Mucosa of descending colon (tissue), 3 donors: Measurements from ENCODE around the gene RBM38. TPM values are rescaled to one million over a fixed set of nuclear protein-coding genes. Genes with fewer than 3 reads are reported as not detected.
"Not testable (repeated sequence)": the region's sequence is repeated elsewhere in the genome, so short reads cannot be mapped to it uniquely, and the experiment has no call there.

Experiments used
- ATAC-seq: fragments of 200-7000 bp; cut with Tn5 transposase; one replicate; pipeline ENCODE4 v1.9.1; 2020; ENCODE audit warnings: mild to moderate bottlenecking, moderate library complexity
- DNase-seq, 3 donors: peaks; one replicate each; pipeline ENCODE4 v3.0.0-alpha.2; 2020
- H3K36me3 ChIP-seq: fragments of 200-600 bp; one replicate; pipeline ENCODE4 v1.8.0; 2021; ENCODE audit warnings: low read depth, mild to moderate bottlenecking
- H3K4me1 ChIP-seq: fragments of 200-600 bp; one replicate; pipeline ENCODE4 v1.8.0; 2021; ENCODE audit warnings: low read depth, mild to moderate bottlenecking
- H3K4me3 ChIP-seq: fragments of 200-600 bp; one replicate; pipeline ENCODE4 v1.8.0; 2021; ENCODE audit warnings: mild to moderate bottlenecking
- H3K9me3 ChIP-seq: fragments of 200-600 bp; one replicate; pipeline ENCODE4 v1.8.0; 2021; ENCODE audit warnings: mild to moderate bottlenecking
- intact Hi-C, 2 donors: fragments of 100-400 bp; cut with DNase I in 1 of 2; cut with micrococcal nuclease in 1 of 2; formaldehyde crosslinking; loops; one replicate each; pipeline versions ENCODE4 v1.11.0 to v1.11.1; 2022; cut with DNase I, micrococcal nuclease
- total RNA-seq, 3 donors: library from RNA; stranded (reverse); fragmentation: NEBNext Ultra II Directional in 2 of 3; extraction: Animal tissue kit (Norgen Biotek cat#: 25700) in 2 of 3; gene quantifications; one replicate each; pipeline versions ENCODE4 v1.2.1 to v1.2.4, GENCODE V29; 2021 to 2023
- TF ChIP-seq, protein P1 (sequence below): fragments of 200-600 bp; IDR thresholded peaks from one replicate; pipeline ENCODE4 v1.8.0; 2022; ENCODE audit warnings: antibody characterized with exemption, mild to moderate bottlenecking
- donor health status: DM: no; HTN: no; CAD: no; lungs with moderate emphysema.
- donor health status: DM: no; HTN: no; CAD: no.
- donor health status: DM: no; HTN: yes; CAD: no.

RBM38 gene
- total RNA-seq, 3 donors from 2014 or later = 29.5 to 85.5 (median 36.8) TPM

DNA sequence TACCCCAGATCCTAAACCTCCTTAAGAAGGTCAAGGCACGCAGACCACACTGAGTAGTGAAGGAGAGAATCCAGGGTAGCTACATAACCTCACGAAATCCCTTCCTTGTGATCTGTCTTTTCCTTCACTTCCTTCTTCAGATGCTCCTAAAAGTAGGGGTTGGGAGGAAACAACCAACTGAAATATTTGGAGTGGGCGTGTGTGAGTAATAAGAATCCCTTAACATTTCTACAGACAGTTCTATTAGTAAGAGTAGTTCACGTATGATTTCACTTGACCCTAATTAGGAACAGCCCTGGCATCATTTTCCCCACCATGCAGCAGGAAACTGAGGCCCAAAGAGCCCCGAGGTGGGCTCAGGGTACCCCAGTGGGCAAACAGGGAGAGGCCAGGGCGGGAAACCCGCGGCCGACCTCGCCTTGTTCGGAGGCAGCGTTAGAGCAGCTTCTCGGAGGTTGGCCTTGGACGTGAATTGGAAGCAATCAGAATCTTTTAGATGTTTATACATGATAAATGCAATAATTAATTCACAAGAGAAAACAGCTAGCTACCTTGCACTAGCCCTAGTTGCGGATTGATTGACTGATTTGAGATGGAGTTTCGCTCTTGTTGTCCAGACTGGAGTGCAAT lies 41.0 kb upstream of the RBM38 start:
- TF ChIP-seq, protein P1, sequence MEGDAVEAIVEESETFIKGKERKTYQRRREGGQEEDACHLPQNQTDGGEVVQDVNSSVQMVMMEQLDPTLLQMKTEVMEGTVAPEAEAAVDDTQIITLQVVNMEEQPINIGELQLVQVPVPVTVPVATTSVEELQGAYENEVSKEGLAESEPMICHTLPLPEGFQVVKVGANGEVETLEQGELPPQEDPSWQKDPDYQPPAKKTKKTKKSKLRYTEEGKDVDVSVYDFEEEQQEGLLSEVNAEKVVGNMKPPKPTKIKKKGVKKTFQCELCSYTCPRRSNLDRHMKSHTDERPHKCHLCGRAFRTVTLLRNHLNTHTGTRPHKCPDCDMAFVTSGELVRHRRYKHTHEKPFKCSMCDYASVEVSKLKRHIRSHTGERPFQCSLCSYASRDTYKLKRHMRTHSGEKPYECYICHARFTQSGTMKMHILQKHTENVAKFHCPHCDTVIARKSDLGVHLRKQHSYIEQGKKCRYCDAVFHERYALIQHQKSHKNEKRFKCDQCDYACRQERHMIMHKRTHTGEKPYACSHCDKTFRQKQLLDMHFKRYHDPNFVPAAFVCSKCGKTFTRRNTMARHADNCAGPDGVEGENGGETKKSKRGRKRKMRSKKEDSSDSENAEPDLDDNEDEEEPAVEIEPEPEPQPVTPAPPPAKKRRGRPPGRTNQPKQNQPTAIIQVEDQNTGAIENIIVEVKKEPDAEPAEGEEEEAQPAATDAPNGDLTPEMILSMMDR = no peak
- no peaks in the 10 kb centered on the region for H3K36me3 ChIP-seq
- H3K4me3 ChIP-seq = no peak overlapping the region
- no peaks in the 10 kb centered on the region for H3K9me3 ChIP-seq
- intact Hi-C loops = no loop called here
- ATAC-seq = no peak
- peaks cover 8% of the 10 kb centered on the region for H3K4me1 ChIP-seq
- DNase-seq = no peak

DNA sequence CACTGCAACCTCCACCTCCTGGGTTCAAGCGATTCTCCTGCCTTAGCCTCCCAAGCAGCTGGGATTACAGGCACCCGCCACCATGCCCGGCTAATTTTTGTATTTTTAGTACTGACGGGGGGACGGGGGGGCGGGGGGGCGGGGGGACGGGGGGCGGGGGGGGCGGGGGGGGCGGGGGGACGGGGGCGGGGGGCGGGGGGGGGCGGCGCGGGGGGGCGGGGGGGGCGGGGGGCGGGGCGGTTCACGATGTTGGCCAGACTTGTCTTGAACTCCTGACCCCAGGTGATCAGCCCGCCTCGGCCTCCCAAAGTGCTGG lies 40.5 kb upstream of the RBM38 start:
- H3K9me3 ChIP-seq, ATAC-seq, intact Hi-C loops, H3K4me1 ChIP-seq, DNase-seq, H3K36me3 ChIP-seq: not testable (repeated sequence)
- peak overlapping the region; percentile 88 for H3K4me3 ChIP-seq

DNA sequence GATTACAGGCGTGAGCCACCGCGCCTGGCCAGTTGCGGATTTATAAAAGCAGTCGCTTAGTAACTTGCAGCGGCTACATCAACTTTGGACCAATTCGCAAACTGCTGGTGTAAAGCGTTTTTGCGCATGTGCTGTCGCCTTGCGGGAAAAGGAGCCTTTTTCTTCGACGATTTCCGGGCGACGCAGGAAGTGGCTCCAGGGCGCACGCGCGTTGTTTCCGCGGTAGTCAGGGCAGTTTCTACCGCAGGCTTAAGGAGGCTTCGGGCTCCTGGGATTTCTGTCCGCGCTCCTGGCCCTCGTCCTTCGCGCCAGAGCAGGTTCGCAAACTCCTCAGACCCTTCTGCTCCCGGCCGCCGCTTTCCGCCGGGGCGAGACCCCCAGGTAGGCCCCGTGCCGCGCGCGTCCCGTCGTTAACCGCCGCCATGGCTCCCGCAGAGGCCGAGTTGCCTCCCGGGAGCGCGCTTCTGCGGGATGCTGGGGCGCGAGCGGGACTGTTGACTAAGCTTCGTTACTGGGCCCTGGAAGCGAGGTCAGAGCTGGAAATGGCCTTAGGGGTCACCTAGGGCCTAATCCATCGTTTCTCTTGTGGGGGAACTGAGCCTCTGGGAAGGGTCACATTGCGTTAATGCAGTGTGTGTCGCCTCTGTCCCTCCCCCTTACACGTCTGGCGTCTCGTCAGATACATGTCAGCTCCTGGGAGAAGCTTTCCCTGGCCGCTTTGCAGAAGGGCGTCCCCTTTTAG lies 40.0 kb upstream of the RBM38 start, which contains the start of gene RAE1:
Gene RAE1, plus strand, starts transcription at position 214 of the 742 bp plus-strand sequence. CDS start 2,784 bp downstream, outside the sequence.
- intact Hi-C loops = no loop called here
- TF ChIP-seq, protein P1 = no peak
- peak; percentile 97 for ATAC-seq

DNA sequence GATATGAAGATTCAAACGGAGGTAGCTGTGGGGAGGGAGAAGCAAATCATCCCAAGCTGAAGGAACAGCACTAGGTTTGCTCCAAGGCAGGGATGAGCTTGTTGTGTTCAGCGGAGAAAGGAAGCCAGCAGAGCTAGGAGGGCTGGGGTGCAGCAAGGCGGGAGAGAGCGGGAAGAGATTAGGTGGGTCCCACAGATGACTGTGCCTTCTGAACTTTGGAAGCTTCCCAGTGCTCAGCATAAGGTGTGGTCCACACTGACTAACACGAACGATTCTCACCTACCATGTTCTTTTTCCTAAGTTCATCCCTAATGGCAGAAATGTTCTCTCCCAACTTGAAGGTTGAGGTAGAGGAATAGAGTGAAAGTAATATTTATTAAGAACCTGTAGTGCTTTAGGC lies 38.9 kb upstream of the RBM38 start:
- ATAC-seq = no peak
- DNase-seq = no peak
- no peak overlapping the region for H3K4me3 ChIP-seq
- no peaks in the 10 kb centered on the region for H3K9me3 ChIP-seq
- TF ChIP-seq, protein P1 = no peak
- H3K4me1 ChIP-seq = peaks cover 8% of the 10 kb centered on the region
- intact Hi-C loops = no loop called here
- H3K36me3 ChIP-seq = peaks cover 10% of the 10 kb centered on the region

More for the DNA sequence above, 40.0 kb upstream of the RBM38 start, which contains the start of gene RAE1:
- H3K9me3 ChIP-seq = no peaks in the 10 kb centered on the region
- H3K4me3 ChIP-seq = peak within 1 kb of the TSS; percentile 88
- peak; percentile 91 to 94 (median 91) for DNase-seq
- H3K4me1 ChIP-seq = peaks cover 8% of the 10 kb centered on the region
- H3K36me3 ChIP-seq = peaks cover 3% of the 10 kb centered on the region

DNA sequence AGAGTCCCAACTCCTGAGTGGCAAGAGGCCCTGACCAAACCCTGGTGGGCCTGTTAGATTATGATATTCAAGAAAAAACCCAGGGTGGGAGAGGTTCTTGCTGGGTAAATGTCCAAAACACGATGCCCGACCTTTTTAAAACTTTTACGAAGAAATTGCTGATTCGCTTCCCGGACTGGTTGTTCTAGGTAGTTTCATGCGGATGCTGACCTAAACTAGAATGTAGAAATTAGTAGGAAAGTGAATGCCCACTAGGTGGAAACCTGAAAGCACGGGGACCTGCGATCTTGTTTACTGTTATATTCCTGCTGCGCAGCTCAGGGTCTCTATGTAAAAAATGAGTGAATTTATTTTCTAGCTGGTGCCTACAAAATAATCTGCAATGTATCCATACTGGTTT lies 37.8 kb upstream of the RBM38 start:
- peaks cover 8% of the 10 kb centered on the region for H3K4me1 ChIP-seq
- no peak for ATAC-seq
- TF ChIP-seq, protein P1 = no peak
- H3K36me3 ChIP-seq = peaks cover 10% of the 10 kb centered on the region
- no peaks in the 10 kb centered on the region for H3K9me3 ChIP-seq
- DNase-seq = no peak
- no peak overlapping the region for H3K4me3 ChIP-seq
- intact Hi-C loops = no loop called here

DNA sequence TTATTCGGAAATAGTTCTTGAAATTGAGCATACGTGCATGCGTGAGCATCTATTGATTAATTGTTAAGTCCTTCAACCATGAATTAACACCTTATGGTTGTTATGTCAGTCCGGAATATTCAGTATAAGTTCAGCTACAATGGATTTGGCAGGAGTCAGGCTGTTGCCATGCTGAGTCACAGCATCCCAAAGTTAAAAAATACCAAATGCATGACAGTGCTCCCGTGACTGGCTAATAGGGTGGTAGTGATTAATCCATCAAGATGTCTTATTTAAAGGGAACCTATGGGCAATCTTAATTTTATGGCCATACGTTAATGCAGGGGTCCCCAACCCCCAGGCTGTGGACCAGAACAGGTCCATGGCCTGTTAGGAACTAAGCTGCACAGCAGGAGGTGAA lies 29.7 kb upstream of the RBM38 start:
- H3K4me1 ChIP-seq = no peaks in the 10 kb centered on the region
- no peaks in the 10 kb centered on the region for H3K9me3 ChIP-seq
- no peak for ATAC-seq
- H3K4me3 ChIP-seq = no peak overlapping the region
- intact Hi-C loops = no loop called here
- DNase-seq = no peak
- peaks cover 11% of the 10 kb centered on the region for H3K36me3 ChIP-seq
- TF ChIP-seq, protein P1 = no peak
